SW480 (cell line): ENCODE results near the gene EFNB2.

ENCODE experiments used
- DNase-seq: peaks from one replicate; pipeline ENCODE4 v3.0.0-alpha.2; 2016; ENCODE audit warnings: low spot score

The EFNB2 gene

GRCh38 chr13:106550570-106551135, 15.2 kb upstream of the EFNB2 start:
- no peak for DNase-seq

DNA sequence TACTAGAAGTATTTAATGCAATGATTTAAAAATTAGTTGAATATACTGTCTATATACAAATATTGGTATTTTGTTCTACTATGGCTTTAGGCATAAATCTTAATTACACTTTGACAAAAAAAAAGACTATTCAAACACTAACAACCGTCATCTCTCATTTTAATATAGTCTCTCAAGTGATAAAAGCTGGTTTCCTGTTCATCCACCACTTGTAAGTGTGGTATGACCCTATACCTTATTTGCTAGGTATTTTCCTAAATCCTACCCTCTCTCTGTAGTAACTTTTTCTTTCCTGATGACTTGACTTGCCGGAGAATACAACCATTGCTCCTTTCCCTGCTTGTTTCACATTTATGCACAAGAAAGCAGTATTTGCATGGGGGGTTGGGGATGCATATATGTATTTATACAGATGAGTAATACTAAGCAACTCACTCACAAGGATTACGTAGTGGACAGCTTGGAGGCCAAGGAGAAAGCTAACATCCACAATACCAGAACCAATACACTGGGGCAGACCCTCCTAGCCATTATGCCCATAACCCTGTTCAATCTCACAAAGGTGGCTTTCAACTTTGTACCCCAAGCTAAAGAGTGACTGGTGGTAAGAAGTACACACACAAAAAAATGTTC, 12.7 kb upstream of the EFNB2 start:
- DNase-seq, result no peak

DNA sequence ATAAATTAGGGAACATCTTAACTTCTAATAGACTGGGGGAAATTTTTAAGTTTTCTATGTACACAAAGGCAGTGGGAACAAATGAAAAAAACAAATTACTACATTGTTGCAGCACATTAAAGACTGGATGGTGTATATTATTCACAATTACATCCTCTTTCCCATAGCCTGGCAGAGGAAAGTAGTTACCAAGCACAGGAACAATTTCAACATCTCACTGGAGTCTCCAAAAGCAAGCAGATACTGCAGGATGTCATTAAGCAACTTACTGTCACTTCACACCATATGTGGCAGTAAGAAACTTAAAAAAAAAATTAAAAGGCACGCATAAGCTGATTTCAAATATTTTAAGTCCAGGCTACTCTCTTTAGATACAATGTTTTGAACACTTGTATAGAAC, 6.4 kb upstream of the EFNB2 start:
- DNase-seq, result no peak

- no peak for DNase-seq
These were observed 5.2 kb upstream of the EFNB2 start for GRCh38 chr13:106540613-106541012.

- no peak for DNase-seq
These were observed 2.1 kb upstream of the EFNB2 start for GRCh38 chr13:106537521-106537920.

- DNase-seq, result peak; percentile 81
These were observed 977 bp upstream of the EFNB2 start for GRCh38 chr13:106536244-106537034.

- peak; percentile 36 for DNase-seq
These were observed 567 bp downstream of the EFNB2 start for GRCh38 chr13:106534639-106535551.

DNA sequence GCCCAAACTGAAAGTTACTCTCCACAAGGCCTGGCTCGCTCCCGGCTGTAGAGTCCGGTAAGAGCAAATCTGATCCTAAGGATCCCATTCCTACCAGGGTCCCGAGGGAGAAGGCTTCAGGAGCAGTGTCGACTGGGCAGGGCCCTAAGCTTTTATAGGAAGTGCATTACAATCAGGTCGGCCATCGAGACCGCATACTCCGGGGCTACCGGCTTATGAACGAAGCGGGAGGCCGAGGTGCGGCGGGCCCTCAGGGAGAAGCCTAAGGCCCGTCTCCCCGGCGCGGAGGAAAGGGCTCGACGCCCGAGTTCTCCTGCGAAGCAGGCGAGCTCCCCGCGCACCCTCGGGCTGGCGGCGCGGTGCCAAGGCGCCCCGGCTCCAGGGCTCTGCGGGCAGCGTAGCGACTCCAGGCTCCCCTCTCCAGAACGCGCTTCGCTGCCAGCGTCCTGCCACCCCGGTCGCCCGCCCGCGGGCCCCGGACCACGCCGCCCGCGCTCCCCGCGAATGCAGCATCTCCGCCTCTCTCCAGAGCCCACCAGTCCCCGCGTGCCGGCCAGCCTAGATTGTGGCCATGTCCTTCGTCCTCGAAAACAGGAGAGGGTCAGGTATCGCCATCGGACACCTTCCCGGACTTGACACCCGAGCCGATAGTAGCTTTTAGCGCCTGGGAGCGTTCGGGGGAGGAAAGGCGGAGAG, 1.4 kb downstream of the EFNB2 start:
- DNase-seq, result peak; percentile 59

GRCh38 chr13:106533101-106533942, 2.1 kb downstream of the EFNB2 start:
- DNase-seq, result peak; percentile 73

DNA sequence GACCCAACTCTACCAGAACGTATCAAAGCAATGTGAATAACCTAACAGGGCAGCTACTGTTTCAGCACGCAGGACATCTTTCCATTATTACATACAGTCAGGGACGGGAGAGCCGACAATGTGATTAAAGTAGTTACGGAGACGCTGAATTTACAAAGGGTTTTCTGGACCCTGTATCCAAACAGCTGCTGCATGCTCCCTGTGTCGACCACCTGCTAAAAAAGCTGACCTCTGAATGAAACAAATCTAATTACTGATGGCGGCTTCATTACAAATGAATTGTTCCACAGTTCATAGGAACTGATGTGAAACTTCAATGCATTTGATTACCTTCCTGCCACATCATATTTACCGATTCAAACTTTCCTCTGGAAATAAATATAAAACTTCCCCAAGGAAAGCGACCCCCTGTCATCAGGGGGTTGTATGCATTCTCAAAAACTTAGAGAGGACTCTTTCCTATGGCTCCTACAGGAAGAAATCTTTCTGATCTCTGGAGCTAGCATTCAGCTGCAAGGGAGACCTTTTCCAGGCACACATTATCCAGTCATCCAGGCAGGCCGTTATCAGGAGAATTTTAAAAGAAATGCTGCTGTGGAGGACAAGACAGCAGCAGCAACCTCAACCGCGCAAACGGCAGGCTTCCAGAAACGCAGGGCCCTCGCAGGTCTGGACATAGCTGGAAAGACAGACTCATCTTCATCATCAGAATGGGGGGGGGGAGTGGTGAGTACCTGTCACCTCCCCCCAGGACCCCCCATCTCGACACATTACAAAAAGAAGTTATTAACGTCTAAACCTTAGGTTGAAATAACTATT, 3.1 kb downstream of the EFNB2 start:
- DNase-seq, result peak; percentile 12

DNA sequence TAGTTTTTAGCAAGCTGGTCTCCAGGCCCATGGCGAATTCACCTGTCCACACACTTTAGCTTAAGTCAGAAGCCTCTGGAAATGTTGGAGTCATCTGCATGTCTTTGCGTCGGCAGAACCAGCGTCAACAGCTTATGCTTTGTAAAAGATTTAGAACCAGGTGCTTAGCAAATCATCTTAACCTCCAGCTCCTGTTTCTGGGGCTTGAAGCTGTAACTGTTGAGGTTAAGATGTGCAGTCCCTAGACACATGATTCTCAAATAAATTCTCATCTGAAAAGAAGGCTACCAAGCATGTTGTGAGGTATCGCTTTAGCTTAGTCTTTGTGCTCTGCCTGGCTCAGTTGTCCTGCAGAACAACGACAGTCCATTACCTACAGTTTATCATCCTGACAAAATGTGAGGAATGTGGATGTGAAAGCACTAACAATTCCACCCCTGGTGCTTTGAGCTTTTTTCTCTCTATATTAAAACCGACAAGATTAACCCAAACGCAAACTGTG, 4.4 kb downstream of the EFNB2 start:
- DNase-seq, result no peak

- no peak for DNase-seq
These were observed 5.2 kb downstream of the EFNB2 start for GRCh38 chr13:106530171-106530851.

- DNase-seq, result no peak
These were observed 5.9 kb downstream of the EFNB2 start for GRCh38 chr13:106529415-106530170.

GRCh38 chr13:106528718-106529414, 6.6 kb downstream of the EFNB2 start:
- no peak for DNase-seq

DNA sequence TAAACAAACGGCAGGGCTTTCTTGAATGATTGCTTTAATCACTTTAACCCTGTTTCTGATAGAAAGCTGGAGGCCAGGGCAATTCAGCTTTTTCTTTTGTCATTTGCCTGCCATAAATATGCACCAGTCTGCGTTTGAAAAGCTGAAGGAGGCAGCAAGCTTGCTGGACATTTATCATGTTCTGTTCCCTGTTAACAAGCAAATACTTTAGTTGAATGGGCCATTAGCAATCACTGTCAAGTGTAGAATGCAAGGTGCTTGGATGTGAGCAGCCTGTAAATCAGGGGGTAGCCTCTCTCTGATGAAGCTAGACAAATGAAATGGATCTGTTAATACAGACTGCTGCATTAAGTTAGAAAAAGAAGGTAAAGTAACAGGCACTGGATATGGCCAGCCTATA, 7.6 kb downstream of the EFNB2 start:
- DNase-seq, result no peak

DNA sequence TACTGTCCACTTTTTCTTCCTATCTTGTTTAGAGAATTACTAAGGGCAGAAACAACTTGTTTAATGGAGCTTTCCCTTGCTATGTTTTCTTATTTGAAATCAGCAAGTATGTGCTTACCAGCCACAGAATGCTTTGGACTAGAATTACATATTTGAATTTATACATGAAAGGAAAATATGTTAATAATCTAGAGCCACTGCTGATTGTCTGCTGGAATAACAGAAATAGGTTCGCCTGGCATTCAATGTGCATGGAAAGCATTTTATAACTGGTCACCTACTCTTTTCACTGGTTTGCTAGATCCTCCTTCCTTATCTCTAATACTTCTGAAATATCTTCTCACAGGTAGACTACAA, 8.0 kb downstream of the EFNB2 start:
- no peak for DNase-seq

DNA sequence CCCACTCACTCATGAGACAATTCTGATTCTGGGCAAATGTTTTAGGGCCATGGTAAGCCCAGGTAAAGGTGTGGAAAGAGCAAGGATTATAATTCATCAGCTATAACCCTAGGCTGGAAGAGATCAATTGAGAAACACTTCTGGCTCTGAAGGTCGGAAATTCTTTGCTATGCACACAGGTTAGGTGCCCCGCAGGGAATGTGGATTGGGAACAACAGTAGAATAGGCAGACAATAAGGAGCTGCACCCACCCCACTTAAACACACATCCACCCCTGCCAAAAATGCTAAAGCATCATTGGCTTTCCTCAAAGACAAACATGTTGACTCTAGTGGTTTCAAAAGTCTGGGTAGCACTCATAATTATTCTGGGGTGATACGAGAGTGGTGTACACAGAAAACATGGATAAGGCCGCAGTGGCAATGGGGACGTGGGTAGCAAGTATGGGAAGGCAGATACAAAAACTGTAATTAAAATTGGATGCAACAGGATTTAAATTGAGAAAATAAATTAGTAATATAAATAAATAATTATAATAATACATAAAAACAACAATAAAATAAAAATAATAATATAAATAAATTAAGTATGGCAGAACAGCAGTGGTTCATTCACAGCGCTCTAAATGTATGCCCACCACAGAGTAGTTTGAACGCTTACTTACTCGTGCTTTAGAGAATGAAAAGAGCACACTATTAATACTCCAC, 8.6 kb downstream of the EFNB2 start:
- DNase-seq, result no peak
